ENCODE data around the gene TMTC4. TPM values are rescaled to one million over a fixed set of nuclear protein-coding genes. Genes with fewer than 3 reads are reported as not detected.

The TMTC4 gene
- total RNA-seq, 1 donor: 11.7 TPM

- no peak for DNase-seq (ENCODE audit: low read depth)
Observed at GRCh38 chr13:100594255-100594654, 80.3 kb downstream of the TMTC4 start.

GRCh38 chr13:100589178-100589725 is 85.3 kb downstream of the TMTC4 start:
- DNase-seq (ENCODE audit: low read depth): no peak
- H3K4me3 ChIP-seq (ENCODE audit: low read depth, low read length): no peak overlapping the region
- TF ChIP-seq, protein P1, sequence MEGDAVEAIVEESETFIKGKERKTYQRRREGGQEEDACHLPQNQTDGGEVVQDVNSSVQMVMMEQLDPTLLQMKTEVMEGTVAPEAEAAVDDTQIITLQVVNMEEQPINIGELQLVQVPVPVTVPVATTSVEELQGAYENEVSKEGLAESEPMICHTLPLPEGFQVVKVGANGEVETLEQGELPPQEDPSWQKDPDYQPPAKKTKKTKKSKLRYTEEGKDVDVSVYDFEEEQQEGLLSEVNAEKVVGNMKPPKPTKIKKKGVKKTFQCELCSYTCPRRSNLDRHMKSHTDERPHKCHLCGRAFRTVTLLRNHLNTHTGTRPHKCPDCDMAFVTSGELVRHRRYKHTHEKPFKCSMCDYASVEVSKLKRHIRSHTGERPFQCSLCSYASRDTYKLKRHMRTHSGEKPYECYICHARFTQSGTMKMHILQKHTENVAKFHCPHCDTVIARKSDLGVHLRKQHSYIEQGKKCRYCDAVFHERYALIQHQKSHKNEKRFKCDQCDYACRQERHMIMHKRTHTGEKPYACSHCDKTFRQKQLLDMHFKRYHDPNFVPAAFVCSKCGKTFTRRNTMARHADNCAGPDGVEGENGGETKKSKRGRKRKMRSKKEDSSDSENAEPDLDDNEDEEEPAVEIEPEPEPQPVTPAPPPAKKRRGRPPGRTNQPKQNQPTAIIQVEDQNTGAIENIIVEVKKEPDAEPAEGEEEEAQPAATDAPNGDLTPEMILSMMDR (IDR thresholded peaks at IDR 0.05; ENCODE audit: insufficient read depth, low read depth, low read length): no peak

More at GRCh38 chr13:100594255-100594654, 80.3 kb downstream of the TMTC4 start:
- no peak overlapping the region for H3K4me3 ChIP-seq (ENCODE audit: low read depth, low read length)
- TF ChIP-seq, protein P1 (IDR thresholded peaks at IDR 0.05; ENCODE audit: insufficient read depth, low read depth, low read length): no peak

DNA sequence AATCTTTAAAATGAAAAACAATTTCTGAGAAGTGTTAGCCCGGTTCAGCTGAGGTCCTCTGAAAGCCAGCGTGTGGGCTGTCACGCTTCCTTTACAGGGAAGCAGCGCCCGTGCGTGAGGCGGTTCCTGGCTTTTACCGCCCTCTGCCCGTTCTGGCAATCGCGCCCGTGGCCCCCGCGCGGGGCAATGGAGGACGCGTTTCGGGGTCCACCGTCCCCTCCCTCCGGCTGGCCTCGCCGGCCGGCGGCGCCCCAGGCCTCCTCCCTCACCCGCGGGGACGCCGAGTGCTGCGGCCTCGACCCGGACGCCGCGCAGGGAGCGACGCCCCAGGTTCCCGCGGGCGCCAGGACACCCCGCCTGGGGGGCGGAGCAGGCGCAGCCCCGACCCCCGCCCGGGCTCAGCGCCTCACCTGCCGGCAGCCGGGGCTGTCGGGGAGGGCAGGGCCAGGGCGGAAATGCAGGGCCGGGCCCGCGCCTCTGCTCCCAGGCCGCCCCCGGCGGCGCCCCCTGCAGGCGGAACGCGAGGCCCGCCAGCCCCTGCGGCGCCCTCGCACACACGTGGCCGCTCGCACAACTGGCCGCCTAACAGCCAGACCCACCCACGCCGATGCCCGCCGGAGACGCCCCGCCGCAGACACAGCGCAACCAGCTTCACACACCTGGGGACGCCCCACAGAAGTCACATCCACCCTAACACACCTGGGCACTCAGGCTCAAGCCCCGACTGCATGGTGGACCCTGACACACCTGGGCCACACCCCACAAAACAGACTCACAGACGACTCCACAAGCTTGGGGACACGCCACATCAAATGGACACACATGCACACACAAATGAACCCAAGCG is 86.0 kb downstream of the TMTC4 start, which contains the start of gene GGACT:
TSS of gene GGACT (minus strand) at position 459 of the 847 bp plus-strand sequence. CDS start 56,198 bp downstream, outside the sequence.
- peak; percentile 45 for DNase-seq (ENCODE audit: low read depth)

GRCh38 chr13:100584896-100585295 is 89.7 kb downstream of the TMTC4 start:
- TF ChIP-seq, protein P1 (IDR thresholded peaks at IDR 0.05; ENCODE audit: insufficient read depth, low read depth, low read length): no peak
- no peak overlapping the region for H3K4me3 ChIP-seq (ENCODE audit: low read depth, low read length)
- DNase-seq (ENCODE audit: low read depth): no peak

More for the DNA sequence above, 86.0 kb downstream of the TMTC4 start, which contains the start of gene GGACT:
- peak within 1 kb of the TSS; percentile 69 for H3K4me3 ChIP-seq (ENCODE audit: low read depth, low read length)
- TF ChIP-seq, protein P1 (IDR thresholded peaks at IDR 0.05; ENCODE audit: insufficient read depth, low read depth, low read length): peak; percentile 64

DNA sequence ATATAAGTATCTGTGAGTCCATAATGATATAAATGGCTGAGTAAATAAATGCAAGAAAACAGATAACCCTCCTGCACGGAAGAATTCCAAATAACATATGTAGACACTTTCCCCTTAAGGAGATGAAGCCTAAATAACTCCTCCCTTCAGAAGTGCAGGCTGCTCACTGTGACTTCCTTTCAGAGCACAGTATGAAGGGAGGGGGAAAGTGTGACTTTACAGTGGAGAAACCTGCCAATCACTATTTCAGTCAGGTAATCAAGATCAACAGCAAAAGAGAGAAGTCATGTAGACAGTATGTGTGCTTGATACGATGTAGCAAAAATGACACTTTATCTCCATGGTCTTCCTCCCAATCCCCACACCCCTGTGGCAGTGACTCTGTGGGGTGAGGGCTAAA is 93.1 kb downstream of the TMTC4 start:
- no peak for DNase-seq (ENCODE audit: low read depth)
- no peak overlapping the region for H3K4me3 ChIP-seq (ENCODE audit: low read depth, low read length)
- TF ChIP-seq, protein P1 (IDR thresholded peaks at IDR 0.05; ENCODE audit: insufficient read depth, low read depth, low read length): no peak

- no peak overlapping the region for H3K4me3 ChIP-seq (ENCODE audit: low read depth, low read length)
- DNase-seq (ENCODE audit: low read depth): no peak
- TF ChIP-seq, protein P1 (IDR thresholded peaks at IDR 0.05; ENCODE audit: insufficient read depth, low read depth, low read length): no peak
Observed at GRCh38 chr13:100581030-100581429, 93.6 kb downstream of the TMTC4 start.

All from fibroblast of villous mesenchyme (primary cell).